COLO829 (cell line): Measurements from ENCODE around the gene OCSTAMP.

Source experiments
- DNase-seq: peaks from one replicate; pipeline ENCODE4 v3.0.0; 2012; ENCODE audit warnings: low spot score

The OCSTAMP gene

GRCh38 chr20:46550461-46550860 lies at the start of gene OCSTAMP:
OCSTAMP (minus strand) TSS chr20:46550654; CDS start chr20:46550560, 94 bp downstream.
- no peak for DNase-seq

- peak; percentile 20 for DNase-seq
Observed at GRCh38 chr20:46599227-46599987, 49.0 kb upstream of the OCSTAMP start.

GRCh38 chr20:46595933-46596332 lies 45.5 kb upstream of the OCSTAMP start:
- DNase-seq, result no peak

- no peak for DNase-seq
Observed at GRCh38 chr20:46594725-46595124, 44.3 kb upstream of the OCSTAMP start.

GRCh38 chr20:46592580-46593362 lies 42.3 kb upstream of the OCSTAMP start:
- DNase-seq, result no peak

GRCh38 chr20:46590443-46590842 lies 40.0 kb upstream of the OCSTAMP start:
- no peak for DNase-seq

- no peak for DNase-seq
Observed at GRCh38 chr20:46588532-46589511, 38.4 kb upstream of the OCSTAMP start.

- no peak for DNase-seq
Observed at GRCh38 chr20:46587986-46588385, 37.5 kb upstream of the OCSTAMP start.

- DNase-seq, result no peak
Observed at GRCh38 chr20:46586724-46587123, 36.3 kb upstream of the OCSTAMP start.

- DNase-seq, result no peak
Observed at GRCh38 chr20:46584508-46584907, 34.1 kb upstream of the OCSTAMP start.

- DNase-seq, result no peak
Observed at GRCh38 chr20:46583411-46584214, 33.2 kb upstream of the OCSTAMP start.

GRCh38 chr20:46582648-46583047 lies 32.2 kb upstream of the OCSTAMP start:
- no peak for DNase-seq

- no peak for DNase-seq
Observed at GRCh38 chr20:46581391-46581790, 30.9 kb upstream of the OCSTAMP start.

- DNase-seq, result no peak
Observed at GRCh38 chr20:46580613-46581205, 30.3 kb upstream of the OCSTAMP start.

GRCh38 chr20:46578745-46579144 lies 28.3 kb upstream of the OCSTAMP start:
- DNase-seq, result no peak

GRCh38 chr20:46576774-46577395 lies 26.4 kb upstream of the OCSTAMP start:
- DNase-seq, result no peak

GRCh38 chr20:46575937-46576461 lies 25.5 kb upstream of the OCSTAMP start:
- DNase-seq, result peak; percentile 53

GRCh38 chr20:46575394-46575793 lies 24.9 kb upstream of the OCSTAMP start:
- DNase-seq, result no peak

GRCh38 chr20:46573788-46574584 lies 23.5 kb upstream of the OCSTAMP start:
- no peak for DNase-seq
